HepG2 (cell line): ENCODE measurements around the gene UBE2Q2. TPM values are rescaled to one million over a fixed set of nuclear protein-coding genes. Genes with fewer than 3 reads are reported as not detected.

Experiments
- ATF4 ChIP-seq, 2 experiments: fragments of 450-650 bp in 1 of 2; sonication (generic) in 1 of 2; formaldehyde crosslinking; IDR thresholded peaks; 2 replicates each; pipeline versions ENCODE4 v1.5.0 to v1.8.0; 2020 to 2022; ENCODE audit warnings: mild to moderate bottlenecking in 1 of 2, missing genetic modification reagents in 1 of 2
- MAFG ChIP-seq: sonication (generic); formaldehyde crosslinking; IDR thresholded peaks from 2 replicates; pipeline ENCODE4 v1.5.1; 2020; ENCODE audit warnings: mild to moderate bottlenecking, missing genetic modification reagents
- MED1 ChIP-seq: sonication (generic); formaldehyde crosslinking; IDR thresholded peaks from 2 replicates; pipeline ENCODE4 v1.4.0; 2020; ENCODE audit warnings: missing genetic modification reagents
- NCOA1 ChIP-seq: sonication (generic); formaldehyde crosslinking; IDR thresholded peaks from 2 replicates; pipeline ENCODE4 v1.9.0; 2021; ENCODE audit warnings: missing genetic modification reagents
- NKX3-1 ChIP-seq: sonication (generic); formaldehyde crosslinking; IDR thresholded peaks from 2 replicates; pipeline ENCODE4 v1.5.0; 2020; ENCODE audit warnings: missing genetic modification reagents
- RBM39 ChIP-seq: fragments of 200-400 bp; formaldehyde crosslinking; IDR thresholded peaks from one replicate; pipeline ENCODE4 v1.6.1; 2018; ENCODE audit warnings: antibody characterized with exemption, mild to moderate bottlenecking, low read depth, low read length; ENCODE audit not compliant: poor library complexity, severe bottlenecking
- RXRA ChIP-seq: sonication (generic); formaldehyde crosslinking; IDR thresholded peaks from 2 replicates; pipeline ENCODE4 v1.5.1; 2020; ENCODE audit warnings: missing genetic modification reagents
- SAP130 ChIP-seq: IDR thresholded peaks from 2 replicates; pipeline ENCODE4 v1.6.1; 2016; ENCODE audit warnings: low read depth
- SIN3A ChIP-seq: IDR thresholded peaks from 2 replicates; pipeline ENCODE4 v1.6.1; 2011; ENCODE audit warnings: low read depth, mild to moderate bottlenecking, control low read depth, low read length, borderline replicate concordance
- TGIF2 ChIP-seq: IDR thresholded peaks from 2 replicates; pipeline ENCODE4 v1.6.1; 2016; ENCODE audit warnings: control low read depth, missing compliant biosample characterization
- ZBTB4 ChIP-seq: sonication (generic); formaldehyde crosslinking; IDR thresholded peaks from 2 replicates; pipeline ENCODE4 v1.4.0; 2020; ENCODE audit warnings: missing genetic modification reagents, mild to moderate bottlenecking, borderline replicate concordance
- ZBTB8A ChIP-seq: sonication (generic); formaldehyde crosslinking; IDR thresholded peaks from 2 replicates; pipeline ENCODE4 v1.4.0; 2020; ENCODE audit warnings: mild to moderate bottlenecking, low read depth, missing genetic modification reagents, borderline replicate concordance
- ZNF337 ChIP-seq: sonication (generic); formaldehyde crosslinking; IDR thresholded peaks from 2 replicates; pipeline ENCODE4 v1.5.1; 2020; ENCODE audit warnings: missing genetic modification reagents, low read depth, mild to moderate bottlenecking, borderline replicate concordance
- ZNF724P ChIP-seq: sonication (generic); formaldehyde crosslinking; IDR thresholded peaks from 2 replicates; pipeline ENCODE4 v1.8.0; 2022; ENCODE audit warnings: missing genetic modification reagents, borderline replicate concordance
- ZNF800 ChIP-seq: sonication (generic); formaldehyde crosslinking; IDR thresholded peaks from 2 replicates; pipeline ENCODE4 v1.4.0; 2020; ENCODE audit warnings: missing genetic modification reagents
- polyA plus RNA-seq, 8 experiments: library from polyadenylated mRNA; depleted of rRNA in 3 of 8; stranded (reverse) in 7 of 8; unstranded in 1 of 8; fragments of >200 nt; fragmentation: Illumina TruSeq in 4 of 8; extraction: Trizol in 4 of 8; gene quantifications; 2 replicates each; pipeline versions ENCODE4 v1.2.1 to v1.2.3, GENCODE V29; 2011 to 2016; ENCODE audit warnings: low read depth in 4 of 8, missing spikeins in 1 of 8, mixed read lengths in 1 of 8; ENCODE audit not compliant: insufficient read depth in 1 of 8
- total RNA-seq, 5 experiments: library from RNA; depleted of rRNA; stranded (reverse); fragments of >200 nt; fragmentation: Illumina TruSeq; extraction: Trizol; gene quantifications; 2 replicates each; pipeline ENCODE4 v1.2.3, GENCODE V29; 2016; ENCODE audit warnings: low read depth in 1 of 5
- TF ChIP-seq, protein P1 (sequence below), 2 experiments: sonication (generic) in 1 of 2; formaldehyde crosslinking in 1 of 2; IDR thresholded peaks; 2 replicates each; pipeline versions ENCODE4 v1.4.0 to v1.6.1; 2018 to 2020; ENCODE audit warnings: missing genetic modification reagents in 2 of 2, borderline replicate concordance in 1 of 2, low read depth in 1 of 2, mild to moderate bottlenecking in 1 of 2, missing biosample characterization in 1 of 2

UBE2Q2 gene
- total and polyA plus RNA-seq, 2 of the 13 experiments (the other 11 are each of a cell fraction or from before 2014, with no cell fraction given): 10.6 to 20.4 TPM

DNA sequence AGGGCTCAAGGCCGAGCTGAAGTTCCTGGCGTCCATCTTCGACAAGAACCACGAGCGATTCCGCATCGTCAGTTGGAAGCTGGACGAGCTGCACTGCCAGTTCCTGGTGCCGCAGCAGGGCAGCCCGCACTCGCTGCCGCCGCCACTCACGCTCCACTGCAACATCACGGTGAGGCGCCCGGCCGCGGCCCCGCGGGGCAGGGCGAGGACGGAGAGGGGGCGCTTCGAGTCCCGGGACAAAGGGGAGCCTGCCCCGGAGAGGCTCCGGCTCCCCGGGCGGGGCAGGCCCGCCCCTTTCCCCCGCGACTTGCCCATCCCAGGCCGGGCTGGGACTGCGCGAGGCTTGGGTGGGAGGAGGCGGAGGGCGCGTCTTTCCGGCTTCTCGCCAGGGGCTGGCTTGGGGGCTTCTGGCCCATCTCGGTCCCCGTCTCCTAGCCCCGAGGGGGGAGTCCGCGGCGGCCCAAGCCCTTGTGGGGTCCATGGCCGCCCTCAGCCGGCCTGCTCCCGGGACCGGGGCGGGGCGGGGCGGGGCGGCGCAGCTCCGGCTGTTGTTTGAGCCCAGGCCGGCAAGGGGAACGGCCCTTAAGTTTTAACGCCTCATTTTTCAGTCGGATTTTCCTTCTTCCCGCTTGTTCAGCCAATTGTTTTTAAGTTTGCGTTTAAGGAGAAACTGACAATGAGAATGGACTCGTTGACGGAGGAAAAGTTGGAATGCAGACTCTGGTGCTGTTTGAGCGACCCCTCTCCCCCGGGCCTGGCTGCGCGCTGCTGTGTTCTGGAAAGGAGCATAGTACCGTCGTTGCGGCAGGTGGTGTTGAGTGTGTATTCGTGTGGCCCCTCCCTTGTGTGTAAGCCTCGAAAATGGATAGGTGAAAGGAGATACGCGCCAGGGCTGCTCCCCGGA lies 683 bp downstream of the UBE2Q2 start (continued):
- TF ChIP-seq MAFG (CRISPR knock-in tag) (no peak), ZNF800 (CRISPR knock-in tag) (peak; percentile 12; the same call in 1 of the 2 replicates), ZBTB4 (CRISPR knock-in tag) (no peak), ZNF337 (CRISPR knock-in tag) (no peak), NCOA1 (CRISPR knock-in tag) (0 out of 2 replicates have a peak, but pooled peaks have one; percentile 65), SIN3A (peak; percentile 22; the same call in 1 of the 2 replicates), SAP130 (CRISPR knock-in tag) (peak; percentile 68), MED1 (CRISPR knock-in tag) (peak; percentile 8; the same call in 1 of the 2 replicates), NKX3-1 (no peak), ATF4 (CRISPR knock-in tag; IDR thresholded peaks at IDR 0.05) (no peak), TGIF2 (peak; percentile 43; the same call in 1 of the 2 replicates), ZNF724P (peak; percentile 43; the same call in 1 of the 2 replicates), RXRA (no peak), RBM39 (peak; percentile 90), ZBTB8A (peak; percentile 67; the same call in 1 of the 2 replicates)
- TF ChIP-seq, protein P1, sequence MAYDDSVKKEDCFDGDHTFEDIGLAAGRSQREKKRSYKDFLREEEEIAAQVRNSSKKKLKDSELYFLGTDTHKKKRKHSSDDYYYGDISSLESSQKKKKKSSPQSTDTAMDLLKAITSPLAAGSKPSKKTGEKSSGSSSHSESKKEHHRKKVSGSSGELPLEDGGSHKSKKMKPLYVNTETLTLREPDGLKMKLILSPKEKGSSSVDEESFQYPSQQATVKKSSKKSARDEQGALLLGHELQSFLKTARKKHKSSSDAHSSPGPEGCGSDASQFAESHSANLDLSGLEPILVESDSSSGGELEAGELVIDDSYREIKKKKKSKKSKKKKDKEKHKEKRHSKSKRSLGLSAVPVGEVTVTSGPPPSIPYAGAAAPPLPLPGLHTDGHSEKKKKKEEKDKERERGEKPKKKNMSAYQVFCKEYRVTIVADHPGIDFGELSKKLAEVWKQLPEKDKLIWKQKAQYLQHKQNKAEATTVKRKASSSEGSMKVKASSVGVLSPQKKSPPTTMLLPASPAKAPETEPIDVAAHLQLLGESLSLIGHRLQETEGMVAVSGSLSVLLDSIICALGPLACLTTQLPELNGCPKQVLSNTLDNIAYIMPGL (CRISPR knock-in tag; IDR thresholded peaks at IDR 0.05; ENCODE audit: borderline replicate concordance in 1 of 2, low read depth in 1 of 2): peak in 1 of 2 experiments; percentile 67; a peak in 2 of 4 replicates
